HG03066 (cell line): Measurements from ENCODE around the gene NANOS3.
"Not testable (repeated sequence)": the region's sequence is repeated elsewhere in the genome, so short reads cannot be mapped to it uniquely, and the experiment has no call there.

ENCODE experiments used
- ATAC-seq: cut with Tn5 transposase; IDR thresholded peaks from one replicate; pipeline ENCODE4 v1.9.1; 2021; ENCODE audit warnings: low read depth; ENCODE audit not compliant: unreplicated experiment

The NANOS3 gene

DNA sequence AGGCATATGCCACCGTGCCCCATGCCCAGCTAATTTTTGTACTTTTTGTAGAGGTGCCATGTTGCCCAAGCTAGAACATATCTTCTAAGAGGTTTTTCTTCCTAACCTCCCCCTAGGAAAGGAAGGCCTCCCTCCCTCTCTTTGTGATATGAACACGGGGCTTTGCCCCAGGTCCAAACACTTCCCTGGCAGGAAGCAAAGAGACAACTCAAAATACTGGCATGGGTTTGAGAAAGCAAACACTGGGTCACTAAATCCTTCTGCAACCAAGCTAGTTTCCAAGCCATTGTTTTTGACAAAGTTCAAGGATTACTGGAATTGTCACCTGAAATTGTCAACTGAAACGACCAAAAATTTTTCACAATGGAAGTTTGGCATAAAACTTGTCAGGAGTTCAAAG, 37.8 kb downstream of the NANOS3 start:
- ATAC-seq: no peak

DNA sequence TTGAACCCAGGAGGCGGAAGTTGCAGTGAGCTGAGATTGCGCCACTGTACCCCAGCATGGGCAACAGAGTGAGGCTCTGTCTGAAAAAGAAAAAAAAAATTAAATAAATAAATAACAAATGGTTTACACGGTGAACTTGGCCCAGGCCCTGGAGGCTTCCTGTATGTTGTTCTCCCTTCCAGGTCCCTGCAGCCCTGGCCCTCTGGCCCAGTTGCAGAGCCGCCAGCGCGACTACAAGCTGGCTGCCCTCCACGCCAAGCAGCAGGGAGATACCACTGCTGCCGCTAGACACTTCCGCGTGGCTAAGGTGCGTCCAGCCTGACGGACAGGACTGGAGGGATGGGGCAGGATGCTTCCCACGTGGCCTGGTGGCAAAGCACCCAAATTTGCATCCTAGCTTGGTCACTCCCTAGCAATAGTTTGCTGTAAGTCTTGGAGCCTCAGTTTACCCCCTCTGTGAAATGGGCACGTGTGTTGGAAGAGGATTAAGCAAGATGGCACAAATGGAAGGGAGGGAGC, 41.0 kb downstream of the NANOS3 start:
- ATAC-seq: no peak

DNA sequence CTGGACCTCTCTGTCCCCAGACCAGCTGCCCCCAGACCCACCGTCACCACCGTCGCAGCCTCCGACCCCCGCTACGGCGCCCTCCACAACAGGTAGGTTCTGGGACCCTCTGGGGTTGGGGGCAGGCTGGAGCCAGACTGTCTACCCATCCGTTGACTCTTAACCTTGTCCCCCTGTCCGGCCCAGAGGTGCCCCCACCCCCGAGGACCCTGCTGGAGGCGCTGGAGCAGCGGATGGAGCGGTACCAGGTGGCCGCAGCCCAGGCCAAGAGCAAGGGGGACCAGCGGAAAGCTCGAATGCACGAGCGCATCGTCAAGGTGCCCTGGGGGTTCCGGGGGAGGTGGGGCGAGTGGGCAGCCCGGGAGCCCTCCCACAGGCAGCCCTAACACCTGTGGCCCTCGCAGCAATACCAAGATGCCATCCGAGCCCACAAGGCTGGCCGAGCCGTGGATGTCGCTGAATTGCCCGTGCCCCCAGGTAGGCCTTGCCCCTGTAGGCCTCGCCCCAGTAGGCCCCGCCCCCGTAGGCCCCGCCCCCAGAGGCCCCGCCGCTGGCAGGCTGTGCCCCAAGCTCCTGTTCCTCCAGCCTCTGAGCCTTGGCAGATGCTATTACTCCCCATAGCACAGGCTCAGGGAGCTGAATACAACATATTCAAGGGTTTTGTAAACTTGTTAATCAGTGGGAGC, 41.9 kb downstream of the NANOS3 start:
- no peak for ATAC-seq

DNA sequence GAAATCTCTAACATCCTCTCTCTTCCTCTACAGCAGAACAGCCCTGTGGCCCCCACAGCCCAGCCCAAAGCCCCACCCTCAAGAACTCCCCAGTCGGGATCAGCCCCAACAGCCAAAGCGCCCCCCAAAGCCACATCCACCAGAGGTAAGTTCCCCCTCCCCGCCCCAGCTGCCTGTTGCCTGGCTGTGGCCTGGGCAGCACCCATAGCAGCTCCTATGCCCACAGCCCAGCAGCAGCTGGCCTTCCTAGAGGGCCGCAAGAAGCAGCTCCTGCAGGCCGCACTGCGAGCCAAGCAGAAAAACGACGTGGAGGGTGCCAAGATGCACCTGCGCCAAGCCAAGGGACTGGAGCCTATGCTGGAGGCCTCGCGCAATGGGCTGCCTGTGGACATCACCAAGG, 43.6 kb downstream of the NANOS3 start:
- ATAC-seq: no peak

DNA sequence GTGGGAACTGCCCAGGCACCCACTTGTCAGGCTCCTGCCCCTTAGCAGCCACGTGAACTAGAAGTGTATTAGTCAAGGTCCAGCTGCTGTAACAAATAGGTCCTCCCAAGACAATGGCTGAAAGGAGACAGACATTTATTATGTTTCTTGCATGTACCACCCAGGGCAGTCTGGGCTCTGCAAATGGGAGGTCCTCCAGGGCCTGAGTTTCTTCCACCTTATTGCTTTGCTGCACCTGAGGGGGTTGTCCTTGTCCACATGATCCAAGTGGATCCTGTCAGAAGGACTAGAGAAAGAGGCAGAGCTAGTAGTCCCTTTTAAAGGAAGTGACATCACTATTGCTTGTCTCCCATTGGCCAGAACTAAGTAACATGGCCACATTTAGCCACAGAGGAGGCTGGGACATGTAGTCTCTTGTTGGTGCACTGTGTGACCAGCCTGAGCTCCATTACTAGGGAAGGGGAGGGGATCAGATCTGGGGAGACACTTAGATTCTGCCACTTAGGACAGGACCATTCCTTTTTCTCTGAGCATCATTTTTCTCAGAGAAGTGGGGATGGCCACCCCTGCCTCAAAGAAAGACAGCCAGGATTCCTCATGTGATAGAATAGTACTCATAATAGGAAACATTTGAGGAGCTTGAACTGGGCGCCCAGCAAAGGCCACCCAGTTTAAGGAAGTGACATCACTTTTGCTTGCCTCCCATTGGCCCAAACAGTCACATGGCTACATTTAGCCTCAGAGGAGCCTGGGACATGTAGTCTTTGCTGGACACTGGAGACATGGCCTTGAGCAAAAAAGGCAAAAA, 44.2 kb downstream of the NANOS3 start:
- ATAC-seq: no peak

DNA sequence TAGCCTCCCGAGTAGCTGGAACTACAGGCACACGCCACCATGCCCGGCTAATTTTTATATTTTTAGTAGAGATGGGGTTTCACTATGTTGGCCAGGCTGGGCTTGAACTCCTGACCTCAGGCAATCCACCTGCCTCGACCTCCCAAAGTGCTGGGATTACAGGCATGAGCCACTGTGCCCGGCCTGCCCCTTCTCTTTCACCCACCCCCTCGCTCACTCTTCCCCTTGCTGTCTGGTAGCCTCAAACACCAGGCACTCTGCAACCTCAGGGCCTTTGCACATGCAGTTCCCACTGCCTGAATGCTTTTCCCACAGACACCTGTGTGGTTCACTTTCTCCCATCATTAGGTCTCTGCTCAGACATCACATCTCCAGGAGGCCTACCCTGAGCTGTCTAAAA, 45.2 kb downstream of the NANOS3 start:
- ATAC-seq: not testable (repeated sequence)

DNA sequence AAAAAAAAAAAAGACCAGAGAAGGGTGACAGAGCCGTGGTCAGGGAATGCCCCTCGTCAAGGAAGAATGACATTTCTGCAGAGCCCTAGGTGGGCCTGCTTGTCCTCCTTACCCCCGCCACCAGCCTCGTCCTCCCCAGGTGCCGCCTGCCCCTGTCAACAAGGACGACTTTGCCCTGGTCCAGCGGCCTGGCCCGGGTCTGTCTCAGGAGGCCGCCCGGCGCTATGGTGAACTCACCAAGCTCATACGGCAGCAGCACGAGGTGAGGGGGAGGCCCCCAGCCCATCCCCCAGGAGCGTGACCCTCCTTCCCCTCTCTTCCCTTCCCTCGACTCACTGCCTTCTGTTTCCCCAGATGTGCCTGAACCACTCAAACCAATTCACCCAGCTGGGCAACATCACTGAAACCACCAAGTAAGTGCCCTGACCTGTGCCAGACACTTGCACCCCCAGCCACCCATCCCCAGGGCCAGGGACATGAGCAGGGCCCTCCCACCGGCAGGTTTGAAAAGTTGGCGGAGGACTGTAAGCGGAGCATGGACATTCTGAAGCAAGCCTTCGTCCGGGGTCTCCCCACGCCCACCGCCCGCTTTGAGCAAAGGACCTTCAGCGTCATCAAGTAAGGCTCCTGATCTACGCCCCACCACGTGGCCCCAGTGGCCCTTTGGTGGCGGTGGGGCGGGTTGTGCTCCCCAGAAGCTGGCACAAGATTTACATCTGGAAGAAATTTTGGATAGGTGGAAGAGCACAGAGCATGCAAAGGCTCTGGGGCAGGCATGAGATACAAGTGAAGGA, 46.5 kb downstream of the NANOS3 start:
- no peak for ATAC-seq

DNA sequence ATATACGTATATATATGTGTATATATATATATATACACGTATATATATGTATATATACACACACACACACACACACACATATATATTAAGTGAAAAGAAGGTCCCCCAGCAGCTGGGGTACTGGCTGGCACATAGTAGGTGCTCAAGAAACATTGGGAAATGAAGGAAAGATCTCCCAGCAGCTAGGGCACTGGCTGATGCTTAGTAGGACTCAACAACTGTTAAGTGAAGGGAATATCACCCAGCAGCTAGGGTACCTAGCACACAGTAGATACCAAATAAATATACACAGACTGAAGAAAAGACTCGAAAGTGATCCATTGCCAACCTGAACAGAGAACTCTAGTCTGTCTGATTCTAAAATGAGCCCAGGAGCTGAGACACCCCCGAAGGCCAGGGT, 49.1 kb downstream of the NANOS3 start:
- ATAC-seq: no peak

DNA sequence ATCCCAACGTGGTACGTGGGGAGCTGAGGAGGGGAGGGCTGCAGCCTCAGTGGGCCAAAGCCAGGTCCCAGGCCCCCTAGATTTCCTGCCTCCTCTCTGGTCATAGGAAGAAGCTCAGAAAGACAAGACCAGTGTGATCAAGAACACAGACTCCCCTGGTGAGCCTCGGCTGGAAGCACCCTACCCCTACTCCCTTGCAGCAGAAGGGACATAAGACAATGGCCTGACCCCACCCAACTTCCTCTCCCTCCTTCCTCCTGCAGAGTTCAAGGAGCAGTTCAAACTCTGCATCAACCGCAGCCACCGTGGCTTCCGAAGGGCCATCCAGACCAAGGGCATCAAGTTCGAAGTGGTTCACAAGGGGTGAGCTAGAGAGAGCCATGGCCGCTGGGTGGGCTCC, 49.8 kb downstream of the NANOS3 start:
- no peak for ATAC-seq

DNA sequence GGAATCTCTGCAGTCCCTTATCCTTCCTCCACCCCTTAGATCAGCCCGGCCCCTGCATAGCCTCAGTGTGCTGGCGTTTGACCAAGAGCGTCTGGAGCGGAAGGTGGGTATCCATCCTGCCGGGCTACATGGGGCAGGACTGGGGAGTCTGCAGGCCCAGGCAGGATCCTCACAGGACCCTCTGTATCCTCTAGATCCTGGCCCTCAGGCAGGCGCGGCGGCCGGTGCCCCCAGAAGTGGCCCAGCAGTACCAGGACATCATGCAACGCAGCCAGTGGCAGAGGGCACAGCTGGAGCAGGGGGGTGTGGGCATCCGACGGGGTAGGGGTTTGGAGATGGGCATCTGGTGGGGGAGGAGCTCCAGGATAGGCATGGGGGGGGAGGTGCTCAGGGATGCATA, 52.4 kb downstream of the NANOS3 start:
- no peak for ATAC-seq

DNA sequence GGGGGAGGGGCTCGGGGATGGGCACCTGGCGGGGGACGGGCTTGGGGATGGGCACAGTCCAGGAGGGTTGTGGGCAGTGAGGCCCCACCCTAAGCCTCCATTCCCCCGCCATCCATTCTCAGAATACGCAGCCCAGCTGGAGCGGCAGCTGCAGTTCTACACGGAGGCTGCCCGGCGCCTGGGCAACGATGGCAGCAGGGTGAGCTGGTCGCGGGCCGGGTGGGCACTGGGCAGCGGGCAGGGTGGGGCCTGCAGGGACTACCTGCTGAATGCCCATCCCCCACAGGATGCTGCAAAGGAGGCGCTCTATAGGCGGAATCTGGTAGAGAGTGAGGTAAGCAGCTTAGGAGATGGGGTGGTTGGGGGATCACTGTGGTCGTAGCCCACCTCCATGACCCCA, 53.0 kb downstream of the NANOS3 start:
- no peak for ATAC-seq
